T-cell (primary cell): Measurements from ENCODE around the gene YEATS4. TPM values are rescaled to one million over a fixed set of nuclear protein-coding genes. Genes with fewer than 3 reads are reported as not detected.

Source experiments
- ATAC-seq, 4 experiments: fragments of 200-7000 bp in 3 of 4; fragments of 150-1000 bp in 1 of 4; cut with Tn5 transposase; replicated peaks in 1 of 4; 1 replicate in 3 of 4; 2 replicates in 1 of 4; pipeline ENCODE4 v1.10.0; 2021; ENCODE audit warnings: moderate library complexity in 3 of 4, mild to moderate bottlenecking in 2 of 4, moderate number of reproducible peaks in 1 of 4
- CTCF ChIA-PET, 2 donors: fragments of 300-600 bp; sonication (Branson Sonifier 250); formaldehyde crosslinking; loops; one replicate each; lab custom pipeline; 2022; ENCODE audit warnings: antibody characterized with exemption in 2 of 2; lab: Charles Lee
- POLR2A ChIA-PET, 2 donors: fragments of 300-600 bp; sonication (Branson Sonifier 250); formaldehyde crosslinking; loops; one replicate each; lab custom pipeline; 2022; ENCODE audit warnings: antibody characterized with exemption in 2 of 2; lab: Charles Lee
- DNase-seq, 35 experiments: peaks; one replicate each; pipeline versions ENCODE4 v3.0.0 to v3.0.0-alpha.2; 2013 to 2023
- H3K27ac ChIP-seq: one replicate; pipeline ENCODE4 v1.5.1; 2013; ENCODE audit warnings: low read length
- H3K27me3 ChIP-seq, 2 experiments: replicated peaks in 1 of 2; 1 replicate in 1 of 2; 2 replicates in 1 of 2; pipeline versions ENCODE4 v1.6.1 to v1.7.0; 2013; ENCODE audit warnings: low read length in 1 of 2, mixed read lengths in 1 of 2; ENCODE audit not compliant: control insufficient read depth in 2 of 2, insufficient read depth in 2 of 2; ENCODE audit errors: extremely low read depth in 1 of 2
- H3K36me3 ChIP-seq, 2 donors: 1 replicate in 1 of 2; 2 replicates in 1 of 2; pipeline versions ENCODE4 v1.6.1 to v1.7.0; 2013; ENCODE audit warnings: low read length in 1 of 2; ENCODE audit not compliant: control insufficient read depth in 2 of 2, insufficient read depth in 1 of 2; ENCODE audit errors: extremely low read depth in 1 of 2
- H3K4me1 ChIP-seq, 2 experiments: 1 replicate in 1 of 2; 2 replicates in 1 of 2; pipeline versions ENCODE4 v1.6.1 to v1.7.0; 2013; ENCODE audit warnings: low read length in 2 of 2, mixed read lengths in 1 of 2; ENCODE audit not compliant: insufficient read depth in 2 of 2, control insufficient read depth in 1 of 2; ENCODE audit errors: extremely low read depth in 1 of 2
- H3K4me3 ChIP-seq, 2 donors: 1 replicate in 1 of 2; 2 replicates in 1 of 2; pipeline versions ENCODE4 v1.5.1 to v1.7.0; 2013; ENCODE audit warnings: mild to moderate bottlenecking in 2 of 2, low read length in 1 of 2, moderate library complexity in 1 of 2; ENCODE audit not compliant: control insufficient read depth in 1 of 2; ENCODE audit errors: extremely low read depth in 1 of 2
- H3K9me3 ChIP-seq: 2 replicates; pipeline ENCODE4 v1.7.0; 2013
- H3K27ac Mint-ChIP-seq, 2 donors: one replicate each; pipeline ENCODE4 v1.8.0; 2020 to 2021; ENCODE audit warnings: mild to moderate bottlenecking in 2 of 2, mixed read lengths in 2 of 2
- H3K27me3 Mint-ChIP-seq, 2 donors: one replicate each; pipeline ENCODE4 v1.8.0; 2021 to 2022; ENCODE audit warnings: mixed read lengths in 2 of 2
- H3K36me3 Mint-ChIP-seq: one replicate; pipeline ENCODE4 v1.8.0; 2021; ENCODE audit warnings: mixed read lengths
- H3K4me1 Mint-ChIP-seq, 3 donors: one replicate each; pipeline ENCODE4 v1.8.0; 2020 to 2022; ENCODE audit warnings: mixed read lengths in 3 of 3, mild to moderate bottlenecking in 1 of 3
- H3K4me3 Mint-ChIP-seq, 3 donors: one replicate each; pipeline ENCODE4 v1.8.0; 2020 to 2022; ENCODE audit warnings: mild to moderate bottlenecking in 3 of 3, mixed read lengths in 3 of 3, moderate library complexity in 3 of 3
- H3K9me3 Mint-ChIP-seq, 3 donors: one replicate each; pipeline ENCODE4 v1.8.0; 2020 to 2022; ENCODE audit warnings: mixed read lengths in 3 of 3
- WGBS: methylation state at CpG from one replicate; pipeline ENCODE4 v1.1.5; 2013; ENCODE audit warnings: missing lambda C conversion rate; ENCODE audit not compliant: insufficient coverage; 5-methylcytosine and 5-hydroxymethylcytosine counted together
- total RNA-seq, 35 experiments: library from RNA in 6 of 35; stranded (reverse) in 6 of 35; fragments of 120-200 nt in 1 of 35; gene quantifications; one replicate each; pipeline versions ENCODE4 v1.2.1 to v1.2.4 and lab custom pipeline; 2013 to 2026

YEATS4 gene
- total RNA-seq, 5 donors from 2014 or later (not counting 1 experiment from before 2014, with no cell fraction given), result 16.3 to 29.6 (median 21.5) TPM

DNA sequence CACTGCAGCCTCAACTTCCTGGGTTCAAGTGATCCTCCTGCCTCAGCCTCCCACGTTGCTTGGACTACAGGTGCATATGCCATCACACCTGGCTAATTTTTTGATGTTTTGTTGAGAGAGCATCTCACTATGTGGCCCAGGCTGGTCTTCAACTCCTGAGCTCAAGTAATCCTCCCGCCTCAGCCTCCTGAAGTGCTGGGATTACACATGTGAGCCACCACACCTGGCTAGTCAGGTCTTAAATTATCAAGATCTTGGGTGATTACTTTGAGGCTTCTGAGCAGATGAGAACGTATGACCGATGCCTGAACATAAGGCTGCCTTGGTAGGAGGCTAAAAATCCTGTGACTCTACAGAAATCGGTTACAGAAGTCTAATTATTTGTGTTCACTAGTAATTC is 57.7 kb downstream of the YEATS4 start:
- ATAC-seq (no peak), DNase-seq (no peak)
- no peak overlapping the region for H3K4me3 Mint-ChIP-seq
- H3K27me3 Mint-ChIP-seq, result no peaks in the 10 kb centered on the region
- no peak overlapping the region for H3K27ac Mint-ChIP-seq
- WGBS, result no CpG with 5 or more reads among the region's 5 CpGs
- Histone ChIP-seq H3K9me3 (no peaks in the 10 kb centered on the region), H3K36me3 (no peaks in the 10 kb centered on the region), H3K4me3 (no peak overlapping the region), H3K4me1 (no peaks in the 10 kb centered on the region), H3K27ac (no peak overlapping the region), H3K27me3 (no peaks in the 10 kb centered on the region)
- ChIA-PET CTCF (no interaction called here), POLR2A (no interaction called here)
- peaks cover 7% of the 10 kb centered on the region for H3K36me3 Mint-ChIP-seq
- H3K4me1 Mint-ChIP-seq, result no peaks in the 10 kb centered on the region
- H3K9me3 Mint-ChIP-seq, result no peaks in the 10 kb centered on the region

- Mint-ChIP-seq H3K4me3 (no peak overlapping the region), H3K4me1 (no peaks in the 10 kb centered on the region), H3K36me3 (peaks cover 5% of the 10 kb centered on the region), H3K9me3 (no peaks in the 10 kb centered on the region), H3K27me3 (no peaks in the 10 kb centered on the region), H3K27ac (no peak overlapping the region)
- ATAC-seq, result no peak
- ChIA-PET POLR2A (no interaction called here), CTCF (interaction anchor here (0.6 to 0.7 kb wide), 5 partner anchors 50 to 154 kb away, joined by 3 to 9 read pairs (median 4); no protein-coding TSS in a partner anchor)
- Histone ChIP-seq H3K4me1 (no peaks in the 10 kb centered on the region), H3K27me3 (no peaks in the 10 kb centered on the region), H3K9me3 (no peaks in the 10 kb centered on the region), H3K27ac (no peak overlapping the region), H3K36me3 (no peaks in the 10 kb centered on the region), H3K4me3 (no peak overlapping the region)
- no CpG with 5 or more reads among the region's 5 CpGs for WGBS
- no peak for DNase-seq
Measured at GRCh38 chr12:69417741-69418167, 58.2 kb downstream of the YEATS4 start.

GRCh38 chr12:69419701-69420100 is 60.2 kb downstream of the YEATS4 start:
- no peaks in the 10 kb centered on the region for H3K9me3 ChIP-seq
- no peaks in the 10 kb centered on the region for H3K27me3 ChIP-seq
- ATAC-seq (no peak), DNase-seq (no peak)
- Mint-ChIP-seq H3K27me3 (no peaks in the 10 kb centered on the region), H3K4me1 (no peaks in the 10 kb centered on the region), H3K4me3 (no peak overlapping the region), H3K36me3 (peaks cover 4% of the 10 kb centered on the region), H3K9me3 (no peaks in the 10 kb centered on the region), H3K27ac (no peak overlapping the region)
- no peaks in the 10 kb centered on the region for H3K4me1 ChIP-seq
- no peak overlapping the region for H3K27ac ChIP-seq
- CTCF ChIA-PET, result no interaction called here
- H3K4me3 ChIP-seq, result no peak overlapping the region
- WGBS, result no CpG with 5 or more reads among the region's 1 CpG
- POLR2A ChIA-PET, result interaction anchor here in 1 of 2 donors (0.6 kb wide), 1 partner anchor 132 kb away, joined by 14 read pairs; no protein-coding TSS in a partner anchor
- H3K36me3 ChIP-seq, result no peaks in the 10 kb centered on the region

- no peak overlapping the region for H3K4me3 ChIP-seq
- Mint-ChIP-seq H3K27ac (no peak overlapping the region), H3K9me3 (no peaks in the 10 kb centered on the region), H3K36me3 (peaks cover 4% of the 10 kb centered on the region), H3K27me3 (no peaks in the 10 kb centered on the region), H3K4me1 (no peaks in the 10 kb centered on the region), H3K4me3 (no peak overlapping the region)
- POLR2A ChIA-PET, result no interaction called here
- ATAC-seq (no peak), DNase-seq (no peak)
- no CpG with 5 or more reads among the region's 3 CpGs for WGBS
- no peaks in the 10 kb centered on the region for H3K27me3 ChIP-seq
- H3K4me1 ChIP-seq, result no peaks in the 10 kb centered on the region
- no peaks in the 10 kb centered on the region for H3K36me3 ChIP-seq
- no peaks in the 10 kb centered on the region for H3K9me3 ChIP-seq
- H3K27ac ChIP-seq, result no peak overlapping the region
- CTCF ChIA-PET, result no interaction called here
Measured at GRCh38 chr12:69421548-69421947, 62.0 kb downstream of the YEATS4 start.

DNA sequence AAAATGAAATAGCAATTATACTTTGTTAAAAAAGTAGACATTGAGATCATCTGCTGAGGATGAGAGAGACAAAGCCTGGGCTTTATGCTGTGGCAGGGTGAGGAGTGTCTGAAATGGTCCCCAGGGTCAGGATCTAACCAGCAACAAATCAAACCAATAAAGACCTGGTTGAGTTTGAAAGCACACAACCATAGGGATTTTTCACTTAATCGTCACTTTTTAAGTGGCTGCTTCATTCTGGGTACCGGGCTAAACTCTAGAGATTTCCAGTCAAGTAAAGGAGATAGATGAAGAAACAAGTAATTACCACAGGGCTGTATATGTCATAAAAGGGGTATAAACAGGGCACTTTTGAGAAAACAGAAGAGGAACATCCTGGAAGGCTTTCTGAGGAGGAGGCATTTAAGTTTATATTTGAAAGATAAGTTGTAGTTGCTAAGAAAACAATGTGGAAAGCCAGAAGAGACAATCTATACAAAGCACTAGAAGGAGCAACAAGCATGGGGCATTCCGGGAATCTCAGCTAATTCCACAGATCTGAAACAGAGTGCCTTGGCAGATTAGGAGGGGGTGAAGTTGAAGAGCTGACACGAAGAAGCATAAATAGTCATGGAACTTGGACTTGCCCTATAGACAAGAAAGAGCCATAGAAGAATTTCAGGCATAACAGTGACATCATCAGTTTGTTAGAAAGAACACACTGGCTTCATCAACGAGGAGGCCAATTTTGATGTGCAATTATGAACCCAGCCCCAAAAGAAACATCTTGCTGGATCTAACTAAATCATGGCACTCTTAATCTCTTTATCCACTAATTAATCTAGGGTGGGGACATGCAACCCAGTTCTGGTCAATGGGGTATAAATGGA is 63.7 kb downstream of the YEATS4 start:
- 92% methylated on average over 2 of the region's 5 CpGs for WGBS
- no peak for ATAC-seq
- Histone ChIP-seq H3K27ac (no peak overlapping the region), H3K36me3 (no peaks in the 10 kb centered on the region), H3K4me1 (no peaks in the 10 kb centered on the region), H3K9me3 (no peaks in the 10 kb centered on the region), H3K27me3 (no peaks in the 10 kb centered on the region), H3K4me3 (no peak overlapping the region)
- ChIA-PET CTCF (no interaction called here), POLR2A (no interaction called here)
- Mint-ChIP-seq H3K9me3 (no peaks in the 10 kb centered on the region), H3K27ac (no peak overlapping the region), H3K4me3 (no peak overlapping the region), H3K4me1 (no peaks in the 10 kb centered on the region), H3K27me3 (no peaks in the 10 kb centered on the region), H3K36me3 (peaks cover 4% of the 10 kb centered on the region)
- no peak for DNase-seq

DNA sequence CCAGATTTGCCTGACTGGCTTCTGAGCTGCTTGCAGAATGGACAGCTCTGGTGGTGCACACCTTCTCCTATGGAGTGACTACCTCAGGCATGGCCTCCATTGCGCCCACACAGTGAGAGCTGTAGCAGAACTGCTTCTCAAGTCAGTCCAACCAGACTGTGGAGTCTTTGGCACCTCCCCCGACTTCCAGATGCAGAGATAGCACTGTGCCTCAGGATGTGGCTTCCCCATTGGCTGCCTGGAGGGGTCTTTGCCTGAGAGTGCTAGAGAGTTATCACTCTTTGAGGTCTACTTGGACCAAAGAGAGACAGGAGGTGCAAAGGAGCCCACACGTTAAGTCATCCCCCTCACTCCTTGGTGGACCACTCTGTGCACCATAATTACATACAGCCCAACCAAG is 65.9 kb downstream of the YEATS4 start:
- Histone ChIP-seq H3K27me3 (no peaks in the 10 kb centered on the region), H3K27ac (no peak overlapping the region), H3K36me3 (no peaks in the 10 kb centered on the region), H3K4me3 (no peak overlapping the region), H3K4me1 (no peaks in the 10 kb centered on the region), H3K9me3 (no peaks in the 10 kb centered on the region)
- H3K27ac Mint-ChIP-seq, result no peak overlapping the region
- no peak for DNase-seq
- no peaks in the 10 kb centered on the region for H3K4me1 Mint-ChIP-seq
- H3K4me3 Mint-ChIP-seq, result no peak overlapping the region
- no peaks in the 10 kb centered on the region for H3K36me3 Mint-ChIP-seq
- H3K27me3 Mint-ChIP-seq, result no peaks in the 10 kb centered on the region
- no peaks in the 10 kb centered on the region for H3K9me3 Mint-ChIP-seq
- no peak for ATAC-seq
- ChIA-PET POLR2A (no interaction called here), CTCF (no interaction called here)
- 51% methylated on average over 3 of the region's 3 CpGs for WGBS
